BLaER1 (cell line): ENCODE results near the gene GASK1A.

Experiments used
- H3K27ac ChIP-seq: shearing (Covaris generic); formaldehyde crosslinking; 2 replicates; pipeline ENCODE4 v1.8.1; 2022
- H3K27me3 ChIP-seq: shearing (Covaris generic); formaldehyde crosslinking; 2 replicates; pipeline ENCODE4 v1.8.1; 2022
- H3K36me3 ChIP-seq: shearing (Covaris generic); formaldehyde crosslinking; 2 replicates; pipeline ENCODE4 v1.8.1; 2022
- H3K4me1 ChIP-seq: shearing (Covaris generic); formaldehyde crosslinking; 2 replicates; pipeline ENCODE4 v1.8.1; 2022
- H3K4me2 ChIP-seq: shearing (Covaris generic); formaldehyde crosslinking; 2 replicates; pipeline ENCODE4 v1.8.1; 2022
- H3K4me3 ChIP-seq: shearing (Covaris generic); formaldehyde crosslinking; 2 replicates; pipeline ENCODE4 v1.8.1; 2022
- H3K9ac ChIP-seq: shearing (Covaris generic); formaldehyde crosslinking; 2 replicates; pipeline ENCODE4 v1.8.1; 2022
- H3K9me3 ChIP-seq: shearing (Covaris generic); formaldehyde crosslinking; 2 replicates; pipeline ENCODE4 v1.8.1; 2022
- H4K20me1 ChIP-seq: shearing (Covaris generic); formaldehyde crosslinking; 2 replicates; pipeline ENCODE4 v1.8.1; 2022
- Cebpa-rat ChIP-seq: shearing (Covaris generic); IDR thresholded peaks from 2 replicates; pipeline ENCODE4 v1.8.1; 2022

Gene GASK1A

DNA sequence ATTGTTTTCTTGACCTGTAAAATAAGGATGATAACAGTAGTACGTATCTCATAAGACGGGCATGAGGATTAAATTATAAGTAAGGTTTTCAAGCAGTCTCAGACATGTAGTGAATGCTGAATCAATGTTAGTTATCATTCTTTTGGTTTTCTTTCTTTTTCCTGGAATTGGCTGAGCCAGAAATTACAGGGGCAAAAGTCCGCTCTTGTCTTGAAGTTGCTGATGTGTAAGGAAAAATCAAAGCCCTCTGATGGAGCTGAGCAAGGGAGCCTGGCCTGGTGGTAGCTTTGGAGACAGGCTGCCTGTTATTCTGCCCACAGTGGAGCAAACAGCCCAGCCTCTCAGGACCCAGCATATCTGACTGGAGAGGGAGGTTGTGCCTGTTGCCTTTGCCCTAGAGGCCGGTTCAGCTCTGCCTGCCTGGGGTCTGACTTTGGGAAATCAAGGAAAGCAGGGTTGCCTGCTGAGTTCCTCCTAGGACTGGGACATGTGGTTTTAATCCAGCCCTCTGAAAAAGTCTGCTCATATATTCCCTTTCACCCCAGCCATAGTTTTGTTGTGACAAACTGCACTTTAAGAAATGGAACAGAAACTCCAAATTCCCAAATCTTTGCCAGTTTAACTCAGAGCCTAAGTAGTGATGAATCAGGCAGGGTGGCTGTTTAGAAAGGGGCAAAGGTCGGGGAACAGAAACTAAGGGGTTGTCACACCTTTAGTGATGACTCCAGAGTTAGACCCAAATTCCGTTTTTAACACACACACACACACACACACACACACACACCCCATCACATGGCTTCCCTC, 40.1 kb downstream of the GASK1A start:
- no peak for TF ChIP-seq Cebpa-rat
- no peak overlapping the region for H3K4me2 ChIP-seq
- no peak overlapping the region for H3K9ac ChIP-seq
- H4K20me1 ChIP-seq, result no peaks in the 10 kb centered on the region
- peaks cover 29% of the 10 kb centered on the region for H3K4me1 ChIP-seq
- peaks cover 48% of the 10 kb centered on the region for H3K9me3 ChIP-seq
- no peaks in the 10 kb centered on the region for H3K27me3 ChIP-seq
- H3K4me3 ChIP-seq, result no peak overlapping the region
- H3K27ac ChIP-seq, result no peak overlapping the region
- no peaks in the 10 kb centered on the region for H3K36me3 ChIP-seq

DNA sequence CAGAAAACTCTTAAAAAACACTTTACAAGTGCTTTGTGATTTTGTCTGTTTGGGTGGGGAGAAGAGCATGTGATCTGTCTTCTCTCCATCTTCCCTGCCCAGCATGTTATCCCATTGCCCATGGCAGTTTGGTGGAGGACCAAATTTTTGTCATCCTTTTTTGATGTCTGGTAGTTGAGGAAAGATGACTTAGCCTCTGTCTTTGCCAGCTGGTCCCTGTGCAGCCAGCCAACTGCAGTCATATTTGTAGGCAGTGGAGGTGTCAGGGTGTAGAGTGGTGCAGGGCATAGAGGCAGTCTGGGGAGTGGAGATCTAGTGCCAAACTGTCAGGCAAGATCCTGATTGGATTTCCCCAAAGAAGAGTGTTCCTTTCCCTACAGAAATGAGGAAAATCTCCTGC, 40.7 kb downstream of the GASK1A start:
- H3K4me3 ChIP-seq, result no peak overlapping the region
- TF ChIP-seq Cebpa-rat, result no peak
- no peaks in the 10 kb centered on the region for H3K27me3 ChIP-seq
- no peaks in the 10 kb centered on the region for H3K36me3 ChIP-seq
- no peak overlapping the region for H3K9ac ChIP-seq
- peaks cover 35% of the 10 kb centered on the region for H3K4me1 ChIP-seq
- peaks cover 42% of the 10 kb centered on the region for H3K9me3 ChIP-seq
- H3K27ac ChIP-seq, result no peak overlapping the region
- H3K4me2 ChIP-seq, result no peak overlapping the region
- H4K20me1 ChIP-seq, result no peaks in the 10 kb centered on the region

DNA sequence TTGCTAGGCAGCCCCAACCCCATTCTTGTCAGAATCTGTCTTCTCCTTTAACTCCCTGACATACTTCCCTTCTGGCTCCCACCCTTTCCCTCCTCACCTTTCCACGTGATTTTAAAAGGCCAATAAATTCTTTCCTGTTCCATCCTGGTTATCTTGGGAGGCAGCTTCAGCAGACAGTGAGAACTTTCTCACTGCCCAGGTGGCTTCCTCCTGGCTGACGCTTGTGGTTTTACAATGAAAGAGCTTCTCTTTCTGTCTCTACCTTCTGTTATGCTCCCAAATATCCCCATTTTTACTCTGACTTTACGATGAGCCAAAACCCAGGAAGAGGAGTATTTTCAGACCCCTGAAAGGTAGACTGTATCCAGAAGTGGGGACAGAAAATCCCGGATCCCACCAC, 42.1 kb downstream of the GASK1A start:
- TF ChIP-seq Cebpa-rat, result no peak
- H3K4me2 ChIP-seq, result no peak overlapping the region
- no peaks in the 10 kb centered on the region for H3K36me3 ChIP-seq
- H3K9ac ChIP-seq, result no peak overlapping the region
- no peak overlapping the region for H3K4me3 ChIP-seq
- H3K27me3 ChIP-seq, result no peaks in the 10 kb centered on the region
- H4K20me1 ChIP-seq, result no peaks in the 10 kb centered on the region
- H3K4me1 ChIP-seq, result peaks cover 28% of the 10 kb centered on the region
- H3K9me3 ChIP-seq, result peaks cover 28% of the 10 kb centered on the region
- no peak overlapping the region for H3K27ac ChIP-seq

DNA sequence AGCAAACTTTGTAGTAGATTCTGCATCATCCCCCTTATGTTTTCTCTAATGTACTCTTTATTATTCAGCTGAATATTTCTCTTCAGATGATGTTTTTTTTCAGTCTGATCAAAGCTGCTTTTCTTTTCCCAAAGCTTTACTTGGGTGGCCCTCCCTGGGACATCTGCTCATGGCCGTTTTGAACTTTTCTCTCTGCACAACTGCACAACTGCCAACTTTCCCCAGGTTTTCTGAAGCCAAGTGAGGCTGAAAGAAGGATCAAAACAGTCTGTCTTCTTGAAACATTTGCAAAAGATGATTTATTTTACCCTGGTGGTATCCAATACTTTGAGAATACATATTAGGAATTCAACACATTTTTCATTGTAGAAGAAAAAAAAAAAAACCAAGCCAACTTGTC, 43.0 kb downstream of the GASK1A start:
- H4K20me1 ChIP-seq, result no peaks in the 10 kb centered on the region
- no peak overlapping the region for H3K4me3 ChIP-seq
- H3K9me3 ChIP-seq, result peaks cover 19% of the 10 kb centered on the region
- H3K27ac ChIP-seq, result no peak overlapping the region
- H3K4me1 ChIP-seq, result peaks cover 23% of the 10 kb centered on the region
- H3K27me3 ChIP-seq, result no peaks in the 10 kb centered on the region
- no peak for TF ChIP-seq Cebpa-rat
- no peak overlapping the region for H3K4me2 ChIP-seq
- no peak overlapping the region for H3K9ac ChIP-seq
- no peaks in the 10 kb centered on the region for H3K36me3 ChIP-seq

DNA sequence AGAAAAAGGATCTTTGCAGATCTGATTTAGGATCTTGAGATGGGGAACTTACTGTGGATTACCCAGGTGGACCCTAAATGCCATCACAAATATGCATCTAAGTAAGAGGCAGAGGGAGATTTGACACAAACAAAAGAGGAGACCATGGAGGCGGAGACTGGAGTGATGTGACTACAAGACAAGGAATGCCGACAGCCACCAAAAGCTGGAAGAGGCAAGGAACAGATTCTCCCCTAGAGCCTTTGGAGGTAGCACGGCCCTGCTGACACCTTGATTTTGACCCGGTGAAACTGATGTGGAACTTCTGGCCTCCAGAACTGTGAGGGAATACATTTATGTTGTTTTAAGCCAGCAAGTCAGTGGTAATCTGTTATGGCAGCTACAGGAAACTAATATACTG, 44.0 kb downstream of the GASK1A start:
- Histone ChIP-seq H3K9ac (no peak overlapping the region), H3K4me2 (peak overlapping the region; percentile 78), H3K36me3 (no peaks in the 10 kb centered on the region), H3K27ac (no peak overlapping the region), H4K20me1 (no peaks in the 10 kb centered on the region), H3K9me3 (peaks cover 14% of the 10 kb centered on the region), H3K4me1 (peaks cover 23% of the 10 kb centered on the region), H3K27me3 (no peaks in the 10 kb centered on the region), H3K4me3 (no peak overlapping the region)
- TF ChIP-seq Cebpa-rat, result no peak

DNA sequence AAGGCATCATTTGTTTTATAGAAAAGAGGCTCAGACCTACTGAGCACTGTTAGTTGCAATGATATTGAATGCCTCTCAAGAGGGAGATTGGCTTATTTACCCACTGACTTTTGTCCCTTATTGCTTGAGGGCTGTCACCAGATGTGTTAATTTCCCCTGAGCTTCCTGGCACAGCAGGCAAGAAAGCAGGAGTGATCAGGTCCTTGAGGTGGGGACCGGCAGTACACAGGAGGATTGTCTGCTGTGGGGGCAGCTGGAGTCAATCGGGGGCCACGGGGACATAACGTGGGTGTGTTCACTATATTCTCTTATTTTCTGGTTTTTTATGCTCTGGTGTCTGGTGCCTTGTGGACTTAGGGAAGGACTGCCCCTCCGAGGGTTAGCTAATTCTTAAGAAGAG, 44.6 kb downstream of the GASK1A start:
- H3K27me3 ChIP-seq, result no peaks in the 10 kb centered on the region
- H3K4me2 ChIP-seq, result peak overlapping the region; percentile 78
- H3K4me3 ChIP-seq, result 0 out of 2 replicates have a peak overlapping the region, but pooled peaks have one; percentile 12

DNA sequence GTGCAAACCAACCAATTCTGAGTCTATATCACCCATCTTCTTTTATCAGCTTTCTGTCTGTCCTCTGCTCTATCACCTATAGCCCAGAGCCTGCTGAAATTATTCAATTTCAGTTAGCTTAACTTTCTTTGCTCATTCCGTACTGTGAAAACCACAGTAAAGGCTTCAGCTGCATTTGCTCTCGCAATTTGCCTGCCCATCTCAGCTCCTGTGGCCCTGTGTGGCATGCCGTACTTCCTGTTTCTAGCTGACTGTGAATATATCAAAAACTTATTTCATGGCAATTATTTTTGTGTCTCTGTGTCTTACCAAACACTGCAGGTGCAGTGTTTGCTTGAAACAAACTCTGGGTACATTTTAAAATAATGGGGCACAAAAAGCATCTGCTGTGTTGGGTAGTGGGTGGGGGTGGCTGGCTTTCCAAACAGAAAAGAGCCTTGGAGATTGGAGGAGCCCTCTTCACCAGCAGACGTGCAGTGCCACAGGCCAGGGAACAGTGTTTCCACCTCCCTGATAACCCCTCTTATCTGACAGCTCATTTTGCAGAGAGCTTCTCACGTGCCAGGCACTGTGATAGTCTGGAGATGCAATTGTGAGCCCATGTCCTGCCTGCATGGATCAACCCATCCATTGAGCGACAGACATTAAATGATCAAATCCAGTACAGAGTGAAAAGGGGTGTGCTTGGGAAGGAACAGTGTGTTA, 45.2 kb downstream of the GASK1A start:
- peak overlapping the region; percentile 78 for H3K4me2 ChIP-seq
- H3K9me3 ChIP-seq, result peaks cover 14% of the 10 kb centered on the region
- H4K20me1 ChIP-seq, result no peaks in the 10 kb centered on the region
- no peak for TF ChIP-seq Cebpa-rat
- peak overlapping the region; percentile 49 for H3K9ac ChIP-seq
- H3K4me1 ChIP-seq, result peaks cover 23% of the 10 kb centered on the region
- 0 out of 2 replicates have a peak overlapping the region, but pooled peaks have one; percentile 12 for H3K4me3 ChIP-seq
- H3K27me3 ChIP-seq, result no peaks in the 10 kb centered on the region
- H3K36me3 ChIP-seq, result no peaks in the 10 kb centered on the region
- H3K27ac ChIP-seq, result peak overlapping the region; percentile 39

More for the DNA sequence above, 44.6 kb downstream of the GASK1A start:
- H3K36me3 ChIP-seq, result no peaks in the 10 kb centered on the region
- H3K4me1 ChIP-seq, result peaks cover 23% of the 10 kb centered on the region
- peaks cover 14% of the 10 kb centered on the region for H3K9me3 ChIP-seq
- H4K20me1 ChIP-seq, result no peaks in the 10 kb centered on the region
- peak overlapping the region; percentile 49 for H3K9ac ChIP-seq
- no peak for TF ChIP-seq Cebpa-rat
- peak overlapping the region; percentile 39 for H3K27ac ChIP-seq

DNA sequence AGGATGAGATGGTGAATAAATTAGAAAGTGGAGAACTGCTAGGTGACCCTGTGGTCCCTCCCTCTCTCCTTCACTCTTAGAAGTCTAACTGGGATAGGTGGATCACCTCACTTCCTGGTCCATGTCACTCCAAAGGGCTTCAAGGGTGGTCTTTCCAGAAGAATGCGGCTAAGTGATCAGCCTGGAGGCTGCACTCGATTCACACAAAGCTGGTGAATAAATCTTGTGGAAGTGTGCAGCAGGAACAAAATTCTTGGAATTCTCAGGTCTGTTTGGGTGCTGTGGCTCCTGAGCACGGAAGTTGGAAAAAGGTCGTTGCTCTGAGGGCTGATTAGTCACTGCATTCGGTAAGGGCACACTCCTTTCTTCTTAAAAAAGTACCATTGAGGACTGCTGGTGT, 46.3 kb downstream of the GASK1A start:
- no peak for TF ChIP-seq Cebpa-rat
- peaks cover 23% of the 10 kb centered on the region for H3K4me1 ChIP-seq
- no peak overlapping the region for H3K27ac ChIP-seq
- no peaks in the 10 kb centered on the region for H4K20me1 ChIP-seq
- no peak overlapping the region for H3K4me2 ChIP-seq
- H3K4me3 ChIP-seq, result no peak overlapping the region
- H3K9ac ChIP-seq, result no peak overlapping the region
- no peaks in the 10 kb centered on the region for H3K27me3 ChIP-seq
- H3K36me3 ChIP-seq, result no peaks in the 10 kb centered on the region
- peaks cover 14% of the 10 kb centered on the region for H3K9me3 ChIP-seq

DNA sequence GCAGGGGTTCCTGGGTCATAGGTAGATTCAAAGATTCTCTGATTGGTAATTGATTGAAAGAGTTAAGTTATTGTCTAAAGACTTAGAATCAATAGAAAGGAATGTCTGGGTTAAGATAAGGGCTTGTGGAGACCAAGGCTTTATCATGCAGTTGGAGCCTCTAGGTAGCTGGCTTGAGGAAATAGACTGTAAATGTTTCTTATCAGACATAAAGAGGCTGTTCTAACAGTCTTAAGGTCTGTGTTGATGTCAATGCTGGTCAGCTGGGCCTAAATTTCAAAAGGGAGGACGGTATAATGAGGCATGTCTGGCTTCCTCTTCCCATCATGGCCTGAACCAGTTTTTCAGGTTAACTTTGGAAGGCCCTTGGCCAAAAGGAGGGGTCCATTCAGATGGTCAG, 48.9 kb downstream of the GASK1A start:
- no peaks in the 10 kb centered on the region for H4K20me1 ChIP-seq
- H3K9me3 ChIP-seq, result no peaks in the 10 kb centered on the region
- H3K9ac ChIP-seq, result no peak overlapping the region
- no peak overlapping the region for H3K27ac ChIP-seq
- peaks cover 19% of the 10 kb centered on the region for H3K4me1 ChIP-seq
- H3K4me2 ChIP-seq, result no peak overlapping the region
- H3K27me3 ChIP-seq, result no peaks in the 10 kb centered on the region
- no peak for TF ChIP-seq Cebpa-rat
- H3K36me3 ChIP-seq, result no peaks in the 10 kb centered on the region
- H3K4me3 ChIP-seq, result no peak overlapping the region
